ENCODE measurements around the gene BRAP.
"Not testable (repeated sequence)": the region's sequence is repeated elsewhere in the genome, so short reads cannot be mapped to it uniquely, and the experiment has no call there.

The BRAP gene

GRCh38 chr12:111616177-111616623, 69.6 kb downstream of the BRAP start:
- no peak for DNase-seq (ENCODE audit: low spot score)

GRCh38 chr12:111607239-111607638, 78.5 kb downstream of the BRAP start:
- DNase-seq (ENCODE audit: low spot score): no peak

GRCh38 chr12:111606767-111607230, 79.0 kb downstream of the BRAP start:
- DNase-seq (ENCODE audit: low spot score): no peak

- DNase-seq (ENCODE audit: low spot score): no peak
Observed at GRCh38 chr12:111605911-111606766, 79.6 kb downstream of the BRAP start.

GRCh38 chr12:111602857-111603256, 82.9 kb downstream of the BRAP start:
- not testable (repeated sequence) for DNase-seq (ENCODE audit: low spot score)

- DNase-seq (ENCODE audit: low spot score): no peak
Observed at GRCh38 chr12:111602348-111602747, 83.4 kb downstream of the BRAP start.

GRCh38 chr12:111600986-111601385, 84.8 kb downstream of the BRAP start:
- DNase-seq (ENCODE audit: low spot score): not testable (repeated sequence)

- no peak for DNase-seq (ENCODE audit: low spot score)
Observed at GRCh38 chr12:111600205-111600642, 85.5 kb downstream of the BRAP start.

- peak; percentile 91 for DNase-seq (ENCODE audit: low spot score)
Observed at GRCh38 chr12:111599453-111600204, 86.1 kb downstream of the BRAP start.

- DNase-seq (ENCODE audit: low spot score): peak; percentile 61
Observed at GRCh38 chr12:111598637-111599452, 86.9 kb downstream of the BRAP start, which contains the start of gene ATXN2. TSS of gene ATXN2 (minus strand) at chr12:111599315. CDS start at chr12:111599034, 281 bp downstream.

GRCh38 chr12:111597831-111598636, 87.7 kb downstream of the BRAP start:
- peak; percentile 30 for DNase-seq (ENCODE audit: low spot score)

GRCh38 chr12:111596985-111597830, 88.5 kb downstream of the BRAP start:
- DNase-seq (ENCODE audit: low spot score): peak; percentile 84

- not testable (repeated sequence) for DNase-seq (ENCODE audit: low spot score)
Observed at GRCh38 chr12:111595341-111595835, 90.4 kb downstream of the BRAP start.

All from SW480 (cell line).